HepG2 (cell line): ENCODE data around the gene SH3TC2. TPM values are rescaled to one million over a fixed set of nuclear protein-coding genes. Genes with fewer than 3 reads are reported as not detected.

ENCODE experiments used
- ATAC-seq: fragments of 200-7000 bp; cut with Tn5 transposase; 3 replicates; pipeline ENCODE4 v1.9.1; 2020; ENCODE audit warnings: mild to moderate bottlenecking, moderate library complexity
- BruUV-seq: library from RNA; stranded (reverse); fragments of 400-500 nt; replicated peaks from 2 replicates; lab custom pipeline; 2021; lab: Mats Ljungman, UMichigan
- CTCF ChIA-PET: fragments of 300-600 bp; formaldehyde crosslinking; extraction: SDS; loops from one replicate; lab custom pipeline; 2021; ENCODE audit warnings: low total read pairs, inconsistent platforms, low intra/inter-chr PET ratio; lab: Yijun Ruan, JAX
- POLR2A ChIA-PET: fragments of 350-600 bp; sonication (Branson Sonifier 250); formaldehyde crosslinking; loops from one replicate; lab custom pipeline; 2020; ENCODE audit warnings: antibody characterized with exemption, inconsistent platforms; lab: Yijun Ruan, JAX
- DNase-seq: peaks from one replicate; pipeline ENCODE4 v3.0.0-alpha.2; 2015; ENCODE audit warnings: low spot score
- FAIRE-seq: peaks from 3 replicates; lab custom pipeline; 2011; peaks lifted over from hg19 to GRCh38; lab: Jason Lieb, UNC
- H2AFZ ChIP-seq: one replicate; pipeline ENCODE4 v1.6.1; 2011; ENCODE audit warnings: low read length, inconsistent platforms
- H3K27ac ChIP-seq: fragments of 300-600 bp; 3 replicates; pipeline ENCODE4 v1.8.0; 2011; ENCODE audit warnings: mixed run types, mild to moderate bottlenecking, mixed read lengths, low read length, inconsistent platforms; ENCODE audit not compliant: insufficient read depth; ENCODE audit errors: extremely low read length
- H3K27me3 ChIP-seq, 2 experiments: fragments of 200-600 bp in 1 of 2; 2 replicates in 1 of 2; 3 replicates in 1 of 2; pipeline versions ENCODE4 v1.6.0 to v1.8.0; 2011; ENCODE audit warnings: low read length in 2 of 2, mild to moderate bottlenecking in 2 of 2, moderate library complexity in 2 of 2, inconsistent platforms in 1 of 2; ENCODE audit not compliant: insufficient read depth in 2 of 2, control insufficient read depth in 1 of 2
- H3K36me3 ChIP-seq, 2 experiments: fragments of 200-600 bp in 1 of 2; replicated peaks in 1 of 2; 2 replicates in 1 of 2; 3 replicates in 1 of 2; pipeline versions ENCODE4 v1.5.1 to v1.8.0; 2011; ENCODE audit warnings: low read length in 2 of 2, inconsistent platforms in 1 of 2; ENCODE audit not compliant: insufficient read depth in 2 of 2, control insufficient read depth in 1 of 2
- H3K4me1 ChIP-seq: 2 replicates; pipeline ENCODE4 v1.5.1; 2012; ENCODE audit warnings: low read length, inconsistent platforms; ENCODE audit not compliant: insufficient read depth
- H3K4me2 ChIP-seq: 2 replicates; pipeline ENCODE4 v1.6.0; 2011; ENCODE audit warnings: low read depth, low read length, inconsistent platforms
- H3K4me3 ChIP-seq, 3 experiments: fragments of 200-600 bp in 1 of 3; sonication (generic), shearing (Covaris generic) in 1 of 3; replicated peaks in 1 of 3; 2 replicates each; pipeline ENCODE4 v1.5.1; 2011 to 2016; ENCODE audit warnings: low read length in 3 of 3, inconsistent platforms in 2 of 3, low read depth in 2 of 3, mild to moderate bottlenecking in 2 of 3, control low read depth in 1 of 3, mixed read lengths in 1 of 3; ENCODE audit not compliant: insufficient read depth in 1 of 3
- H3K79me2 ChIP-seq: one replicate; pipeline ENCODE4 v1.6.1; 2011; ENCODE audit warnings: low read length, inconsistent platforms; ENCODE audit not compliant: insufficient read depth
- H3K9ac ChIP-seq: 2 replicates; pipeline ENCODE4 v1.6.0; 2011; ENCODE audit warnings: mild to moderate bottlenecking, low read depth, low read length, inconsistent platforms; ENCODE audit not compliant: insufficient read depth
- H3K9me3 ChIP-seq: 2 replicates; pipeline ENCODE4 v1.5.1; 2012; ENCODE audit warnings: mild to moderate bottlenecking, low read length
- H4K20me1 ChIP-seq: 2 replicates; pipeline ENCODE4 v1.6.0; 2011; ENCODE audit warnings: inconsistent platforms, mild to moderate bottlenecking, low read length, moderate library complexity; ENCODE audit not compliant: insufficient read depth
- CBX1 ChIP-seq: IDR thresholded peaks from one replicate; pipeline ENCODE4 v1.6.1; 2016; ENCODE audit warnings: antibody characterized with exemption, low read depth
- CCDC6 ChIP-seq: sonication (generic); formaldehyde crosslinking; IDR thresholded peaks from 2 replicates; pipeline ENCODE4 v1.8.1; 2022; ENCODE audit warnings: mild to moderate bottlenecking, missing genetic modification reagents, moderate library complexity
- CENPT ChIP-seq: sonication (generic); formaldehyde crosslinking; IDR thresholded peaks from 2 replicates; pipeline ENCODE4 v1.8.0; 2022; ENCODE audit warnings: low read depth, mild to moderate bottlenecking, moderate library complexity, missing genetic modification reagents
- FOXC1 ChIP-seq: sonication (generic); formaldehyde crosslinking; IDR thresholded peaks from 2 replicates; pipeline ENCODE4 v1.8.0; 2022; ENCODE audit warnings: mild to moderate bottlenecking, missing genetic modification reagents, borderline replicate concordance
- HOXD1 ChIP-seq: sonication (generic); formaldehyde crosslinking; IDR thresholded peaks from 2 replicates; pipeline ENCODE4 v1.5.0; 2020; ENCODE audit warnings: missing genetic modification reagents
- MED13 ChIP-seq: sonication (generic); formaldehyde crosslinking; IDR thresholded peaks from 2 replicates; pipeline ENCODE4 v1.5.0; 2020; ENCODE audit warnings: missing genetic modification reagents
- ONECUT2 ChIP-seq: sonication (generic); formaldehyde crosslinking; IDR thresholded peaks from 2 replicates; pipeline ENCODE4 v1.4.0; 2020; ENCODE audit warnings: missing genetic modification reagents
- POGZ ChIP-seq: sonication (generic); formaldehyde crosslinking; IDR thresholded peaks from 2 replicates; pipeline ENCODE4 v1.4.0; 2020; ENCODE audit warnings: mild to moderate bottlenecking, missing genetic modification reagents
- POLR2AphosphoS2 ChIP-seq: IDR thresholded peaks from 2 replicates; pipeline ENCODE4 v1.6.1; 2011; ENCODE audit warnings: low read depth, low read length, improper control_type of control experiment
- TMF1 ChIP-seq: sonication (generic); formaldehyde crosslinking; IDR thresholded peaks from 2 replicates; pipeline ENCODE4 v1.8.1; 2022; ENCODE audit warnings: low read depth, missing genetic modification reagents
- ZBTB37 ChIP-seq: sonication (generic); formaldehyde crosslinking; IDR thresholded peaks from 2 replicates; pipeline ENCODE4 v1.4.0; 2020; ENCODE audit warnings: mild to moderate bottlenecking, missing genetic modification reagents
- ZMYM2 ChIP-seq: sonication (generic); formaldehyde crosslinking; IDR thresholded peaks from 2 replicates; pipeline ENCODE4 v1.8.0; 2022; ENCODE audit warnings: mild to moderate bottlenecking, missing genetic modification reagents
- ZNF350 ChIP-seq: sonication (generic); formaldehyde crosslinking; IDR thresholded peaks from 2 replicates; pipeline ENCODE4 v1.4.0; 2020; ENCODE audit warnings: mild to moderate bottlenecking, low read depth, missing genetic modification reagents, borderline replicate concordance
- ZNF569 ChIP-seq: sonication (generic); formaldehyde crosslinking; IDR thresholded peaks from 2 replicates; pipeline ENCODE4 v1.5.0; 2020; ENCODE audit warnings: mild to moderate bottlenecking, missing genetic modification reagents, moderate library complexity, borderline replicate concordance
- WGBS: methylation state at CpG from one replicate; pipeline ENCODE4 v1.1.6; 2017; ENCODE audit warnings: low lambda C conversion rate; 5-methylcytosine and 5-hydroxymethylcytosine counted together
- in situ Hi-C: cut with HindIII; loops from 2 replicates; pipeline ENCODE4 v1.10.0; 2017; ENCODE audit warnings: low pct_unique_long_range_greater_than_20kb; ENCODE audit not compliant: extremely low pct_ligation_motif_present
- intact Hi-C: fragments of 100-400 bp; cut with micrococcal nuclease; formaldehyde crosslinking; loops from one replicate; pipeline ENCODE4 v1.10.0; 2022; ENCODE audit not compliant: unreplicated experiment
- polyA plus RNA-seq, 8 experiments: library from polyadenylated mRNA; depleted of rRNA in 3 of 8; stranded (reverse) in 7 of 8; unstranded in 1 of 8; fragments of >200 nt; fragmentation: Illumina TruSeq in 4 of 8; extraction: Trizol in 4 of 8; gene quantifications; 2 replicates each; pipeline versions ENCODE4 v1.2.1 to v1.2.3, GENCODE V29; 2011 to 2016; ENCODE audit warnings: low read depth in 4 of 8, missing spikeins in 1 of 8, mixed read lengths in 1 of 8; ENCODE audit not compliant: insufficient read depth in 1 of 8
- total RNA-seq, 5 experiments: library from RNA; depleted of rRNA; stranded (reverse); fragments of >200 nt; fragmentation: Illumina TruSeq; extraction: Trizol; gene quantifications; 2 replicates each; pipeline ENCODE4 v1.2.3, GENCODE V29; 2016; ENCODE audit warnings: low read depth in 1 of 5
- TF ChIP-seq, protein P1 (sequence below): sonication (generic); formaldehyde crosslinking; IDR thresholded peaks from 2 replicates; pipeline ENCODE4 v1.4.0; 2020; ENCODE audit warnings: mild to moderate bottlenecking, missing genetic modification reagents
- TF ChIP-seq, protein P2 (sequence below): sonication (generic); formaldehyde crosslinking; IDR thresholded peaks from 2 replicates; pipeline ENCODE4 v1.4.0; 2020; ENCODE audit warnings: missing genetic modification reagents

SH3TC2 gene
- total and polyA plus RNA-seq, 2 of the 13 experiments (the other 11 are each of a cell fraction or from before 2014, with no cell fraction given): 0.34 to 0.71 TPM

DNA sequence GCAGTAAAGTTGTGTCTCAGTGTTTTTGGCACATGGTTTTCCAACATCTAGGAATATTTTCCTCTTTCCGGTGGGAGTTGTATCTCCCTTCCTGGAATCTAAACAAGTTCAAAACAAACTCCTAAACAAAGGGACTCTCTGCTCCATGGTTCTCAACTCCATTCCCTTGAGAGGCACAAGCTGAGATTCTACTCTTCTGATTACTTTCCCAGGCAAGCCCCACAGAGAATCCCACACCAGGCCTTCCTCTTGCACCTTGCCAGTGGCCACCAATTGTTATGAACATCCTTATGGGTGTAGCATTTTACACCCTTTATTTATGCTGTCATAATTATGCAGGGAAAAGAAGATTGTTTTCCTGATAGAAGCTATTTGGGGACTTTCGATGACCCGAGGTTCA, 25.8 kb upstream of the SH3TC2 start:
- Histone ChIP-seq H3K4me2 (no peak overlapping the region), H3K27ac (no peak overlapping the region), H2AFZ (no peak overlapping the region), H3K27me3 (peaks cover 0 to 6% of the 10 kb centered on the region in 2 experiments; a peak in 1 of 5 replicates), H3K9ac (no peak overlapping the region), H4K20me1 (no peaks in the 10 kb centered on the region), H3K79me2 (no peaks in the 10 kb centered on the region), H3K4me1 (no peaks in the 10 kb centered on the region), H3K9me3 (no peaks in the 10 kb centered on the region), H3K36me3 (no peaks in the 10 kb centered on the region), H3K4me3 (no peak overlapping the region)
- FAIRE-seq (no peak), ATAC-seq (no peak), DNase-seq (no peak)
- intact Hi-C loops: no loop called here
- no peak for TF ChIP-seq CCDC6 (CRISPR knock-in tag)
- no peak for TF ChIP-seq ZNF350 (CRISPR knock-in tag)
- no peak for TF ChIP-seq TMF1 (CRISPR knock-in tag)
- no peak for TF ChIP-seq ONECUT2 (CRISPR knock-in tag)
- TF ChIP-seq CBX1: no peak
- TF ChIP-seq POGZ (CRISPR knock-in tag): no peak
- TF ChIP-seq CENPT (CRISPR knock-in tag): no peak
- TF ChIP-seq POLR2AphosphoS2: no peak
- TF ChIP-seq ZBTB37: no peak
- TF ChIP-seq HOXD1 (CRISPR knock-in tag): no peak
- TF ChIP-seq ZMYM2 (CRISPR knock-in tag): no peak
- no peak for TF ChIP-seq MED13 (CRISPR knock-in tag)
- no peak for TF ChIP-seq FOXC1
- TF ChIP-seq, protein P1, sequence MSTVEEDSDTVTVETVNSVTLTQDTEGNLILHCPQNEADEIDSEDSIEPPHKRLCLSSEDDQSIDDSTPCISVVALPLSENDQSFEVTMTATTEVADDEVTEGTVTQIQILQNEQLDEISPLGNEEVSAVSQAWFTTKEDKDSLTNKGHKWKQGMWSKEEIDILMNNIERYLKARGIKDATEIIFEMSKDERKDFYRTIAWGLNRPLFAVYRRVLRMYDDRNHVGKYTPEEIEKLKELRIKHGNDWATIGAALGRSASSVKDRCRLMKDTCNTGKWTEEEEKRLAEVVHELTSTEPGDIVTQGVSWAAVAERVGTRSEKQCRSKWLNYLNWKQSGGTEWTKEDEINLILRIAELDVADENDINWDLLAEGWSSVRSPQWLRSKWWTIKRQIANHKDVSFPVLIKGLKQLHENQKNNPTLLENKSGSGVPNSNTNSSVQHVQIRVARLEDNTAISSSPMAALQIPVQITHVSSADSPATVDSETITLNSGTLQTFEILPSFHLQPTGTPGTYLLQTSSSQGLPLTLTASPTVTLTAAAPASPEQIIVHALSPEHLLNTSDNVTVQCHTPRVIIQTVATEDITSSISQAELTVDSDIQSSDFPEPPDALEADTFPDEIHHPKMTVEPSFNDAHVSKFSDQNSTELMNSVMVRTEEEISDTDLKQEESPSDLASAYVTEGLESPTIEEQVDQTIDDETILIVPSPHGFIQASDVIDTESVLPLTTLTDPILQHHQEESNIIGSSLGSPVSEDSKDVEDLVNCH (CRISPR knock-in tag): no peak
- no peak for TF ChIP-seq ZNF569
- TF ChIP-seq, protein P2, sequence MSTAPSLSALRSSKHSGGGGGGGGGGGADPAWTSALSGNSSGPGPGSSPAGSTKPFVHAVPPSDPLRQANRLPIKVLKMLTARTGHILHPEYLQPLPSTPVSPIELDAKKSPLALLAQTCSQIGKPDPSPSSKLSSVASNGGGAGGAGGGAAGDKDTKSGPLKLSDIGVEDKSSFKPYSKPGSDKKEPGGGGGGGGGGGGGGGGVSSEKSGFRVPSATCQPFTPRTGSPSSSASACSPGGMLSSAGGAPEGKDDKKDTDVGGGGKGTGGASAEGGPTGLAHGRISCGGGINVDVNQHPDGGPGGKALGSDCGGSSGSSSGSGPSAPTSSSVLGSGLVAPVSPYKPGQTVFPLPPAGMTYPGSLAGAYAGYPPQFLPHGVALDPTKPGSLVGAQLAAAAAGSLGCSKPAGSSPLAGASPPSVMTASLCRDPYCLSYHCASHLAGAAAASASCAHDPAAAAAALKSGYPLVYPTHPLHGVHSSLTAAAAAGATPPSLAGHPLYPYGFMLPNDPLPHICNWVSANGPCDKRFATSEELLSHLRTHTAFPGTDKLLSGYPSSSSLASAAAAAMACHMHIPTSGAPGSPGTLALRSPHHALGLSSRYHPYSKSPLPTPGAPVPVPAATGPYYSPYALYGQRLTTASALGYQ (CRISPR knock-in tag): no peak
- CTCF ChIA-PET: no interaction called here
- no TSS peak for BruUV-seq
- in situ Hi-C loops: no loop called here
- WGBS: 19% methylated on average over 3 of the region's 3 CpGs
- POLR2A ChIA-PET: no interaction called here
